Fibroblast of villous mesenchyme (primary cell): ENCODE measurements around the gene C9orf72. TPM values are rescaled to one million over a fixed set of nuclear protein-coding genes. Genes with fewer than 3 reads are reported as not detected.

Experiments
- DNase-seq: peaks from one replicate; pipeline ENCODE4 v3.0.0-alpha.2; 2010; ENCODE audit warnings: low read depth
- H3K4me3 ChIP-seq: 2 replicates; pipeline ENCODE4 v1.5.1; 2011; ENCODE audit warnings: low read depth, mild to moderate bottlenecking, low read length
- CTCF ChIP-seq: IDR thresholded peaks from 2 replicates; pipeline ENCODE4 v1.5.1; 2012; ENCODE audit warnings: low read depth, mild to moderate bottlenecking, low read length; ENCODE audit not compliant: insufficient read depth
- total RNA-seq: library from RNA; depleted of rRNA; stranded (reverse); fragments of >200 nt; gene quantifications from 2 replicates; pipeline ENCODE4 v1.2.3, GENCODE V29; 2012

The C9orf72 gene
- total RNA-seq, 1 donor = 7.8 TPM

GRCh38 chr9:27523141-27523540 is 50.1 kb downstream of the C9orf72 start:
- DNase-seq = no peak
- TF ChIP-seq CTCF = no peak
- no peak overlapping the region for H3K4me3 ChIP-seq

GRCh38 chr9:27520986-27521385 is 52.3 kb downstream of the C9orf72 start:
- TF ChIP-seq CTCF = no peak
- no peak overlapping the region for H3K4me3 ChIP-seq
- DNase-seq = no peak

- no peak overlapping the region for H3K4me3 ChIP-seq
- no peak for TF ChIP-seq CTCF
- DNase-seq = no peak
These were observed 53.5 kb downstream of the C9orf72 start for GRCh38 chr9:27519466-27520465.

GRCh38 chr9:27518809-27519208 is 54.5 kb downstream of the C9orf72 start:
- no peak for DNase-seq
- no peak overlapping the region for H3K4me3 ChIP-seq
- TF ChIP-seq CTCF = no peak

- TF ChIP-seq CTCF = no peak
- DNase-seq = no peak
- no peak overlapping the region for H3K4me3 ChIP-seq
These were observed 55.3 kb downstream of the C9orf72 start for GRCh38 chr9:27518006-27518405.

- H3K4me3 ChIP-seq = no peak overlapping the region
- TF ChIP-seq CTCF = no peak
- no peak for DNase-seq
These were observed 58.7 kb downstream of the C9orf72 start for GRCh38 chr9:27514551-27514950.

GRCh38 chr9:27511771-27512170 is 61.5 kb downstream of the C9orf72 start:
- no peak for TF ChIP-seq CTCF
- DNase-seq = no peak

More at GRCh38 chr9:27511771-27512170, 61.5 kb downstream of the C9orf72 start:
- H3K4me3 ChIP-seq = no peak overlapping the region
